MCF 10A (cell line): Measurements from ENCODE around the gene NRARP. TPM values are rescaled to one million over a fixed set of nuclear protein-coding genes. Genes with fewer than 3 reads are reported as not detected.

Experiments
- BruUV-seq: library from RNA; stranded (reverse); fragments of 400-500 nt; replicated peaks from 2 replicates; lab custom pipeline; 2021; lab: Mats Ljungman, UMichigan
- CTCF ChIA-PET: fragments of 300-600 bp; sonication (Branson Sonifier 250); formaldehyde crosslinking; extraction: SDS; loops from one replicate; lab custom pipeline; 2021; ENCODE audit warnings: antibody characterized with exemption, inconsistent platforms; lab: Yijun Ruan, JAX
- POLR2A ChIA-PET: fragments of 300-600, 350-650 bp; sonication (Branson Sonifier 250); formaldehyde crosslinking; extraction: SDS; loops from one replicate; lab custom pipeline; 2020; ENCODE audit warnings: antibody characterized with exemption, inconsistent platforms; lab: Yijun Ruan, JAX
- DNase-seq: peaks from one replicate; pipeline ENCODE4 v3.0.0-alpha.2; 2018; ENCODE audit not compliant: unreplicated experiment
- H3K27ac Mint-ChIP-seq: one replicate; pipeline ENCODE4 v1.8.0; 2022; ENCODE audit warnings: mild to moderate bottlenecking, low read depth, mixed read lengths; ENCODE audit not compliant: unreplicated experiment
- H3K27me3 Mint-ChIP-seq: one replicate; pipeline ENCODE4 v1.8.0; 2022; ENCODE audit warnings: mixed read lengths; ENCODE audit not compliant: insufficient read depth, unreplicated experiment
- H3K36me3 Mint-ChIP-seq: one replicate; pipeline ENCODE4 v1.8.0; 2022; ENCODE audit warnings: mild to moderate bottlenecking, moderate library complexity, mixed read lengths; ENCODE audit not compliant: insufficient read depth, unreplicated experiment
- H3K4me1 Mint-ChIP-seq: one replicate; pipeline ENCODE4 v1.8.0; 2022; ENCODE audit warnings: mixed read lengths; ENCODE audit not compliant: insufficient read depth, unreplicated experiment
- H3K4me3 Mint-ChIP-seq: one replicate; pipeline ENCODE4 v1.8.0; 2022; ENCODE audit warnings: mild to moderate bottlenecking, moderate library complexity, mixed read lengths; ENCODE audit not compliant: unreplicated experiment
- H3K9me3 Mint-ChIP-seq: one replicate; pipeline ENCODE4 v1.8.0; 2022; ENCODE audit warnings: mixed read lengths; ENCODE audit not compliant: unreplicated experiment
- intact Hi-C: fragments of 100-400 bp; cut with micrococcal nuclease; formaldehyde crosslinking; loops from 2 replicates; pipeline ENCODE4 v1.14.1; 2022
- total RNA-seq: library from RNA; stranded (reverse); gene quantifications from 2 replicates; pipeline ENCODE4 v1.2.3, GENCODE V29; 2022
- TF ChIP-seq, protein P1 (sequence below): fragments of 200-600 bp; IDR thresholded peaks from one replicate; pipeline ENCODE4 v1.8.0; 2022; ENCODE audit warnings: antibody characterized with exemption, mild to moderate bottlenecking; ENCODE audit not compliant: unreplicated experiment

The NRARP gene
- total RNA-seq, 1 experiment from 2014 or later, result 1.4 TPM

DNA sequence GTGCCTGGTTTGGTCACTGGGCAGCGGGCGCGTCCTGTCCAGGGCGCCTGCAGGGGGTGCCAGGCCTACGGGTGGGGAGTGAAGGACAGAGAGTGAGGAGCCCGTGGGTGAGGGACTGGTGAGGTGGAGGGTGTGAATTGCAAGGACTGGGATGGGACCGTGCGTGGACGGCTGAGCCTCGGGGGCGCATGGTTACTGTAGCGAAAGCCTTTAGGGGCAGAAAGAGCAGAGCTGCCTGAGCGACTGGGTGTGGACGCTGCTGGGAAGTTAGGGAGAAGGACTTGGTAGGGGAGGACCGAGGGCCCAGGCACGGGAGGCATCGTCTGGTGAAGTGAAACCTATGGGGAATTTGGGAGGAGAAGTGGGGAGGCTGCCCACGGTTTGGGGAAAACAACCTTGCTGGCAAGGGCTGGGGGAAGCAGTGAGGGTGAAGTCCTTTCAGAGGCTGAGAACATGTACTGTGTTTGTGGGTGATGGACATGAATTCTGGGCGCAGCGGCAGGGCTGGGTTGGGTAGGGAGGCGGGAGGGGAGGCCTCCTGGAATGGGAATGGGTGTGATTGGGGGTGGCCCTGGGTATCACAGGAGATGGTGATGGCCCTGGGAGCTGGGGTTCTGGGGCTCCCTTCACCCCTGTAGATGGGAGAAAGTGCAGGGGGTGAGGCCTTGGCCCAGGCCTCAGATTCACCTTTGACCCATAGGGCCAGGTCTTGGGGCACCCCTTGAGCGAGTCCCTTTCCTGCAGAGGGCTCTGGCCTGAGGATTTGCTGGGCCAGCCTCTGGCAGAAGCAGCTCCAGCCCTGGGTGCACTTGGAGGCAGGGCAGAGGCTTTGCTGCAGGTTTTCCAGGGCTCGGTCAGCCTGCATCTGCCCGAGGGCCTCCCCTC is 26.2 kb downstream of the NRARP start:
- intact Hi-C loops, result no loop called here
- no peak overlapping the region for H3K27ac Mint-ChIP-seq
- no peak overlapping the region for H3K4me3 Mint-ChIP-seq
- ChIA-PET POLR2A (interaction anchor here (0.7 to 2.0 kb wide), 3 partner anchors 8 to 35 kb away, joined by 3 to 9 read pairs (median 5); partner anchors contain the start of gene TUBB4B), CTCF (interaction anchor here (2.2 kb wide), 1 partner anchor 39 kb away, joined by 8 read pairs; no protein-coding TSS in a partner anchor)
- TF ChIP-seq, protein P1, sequence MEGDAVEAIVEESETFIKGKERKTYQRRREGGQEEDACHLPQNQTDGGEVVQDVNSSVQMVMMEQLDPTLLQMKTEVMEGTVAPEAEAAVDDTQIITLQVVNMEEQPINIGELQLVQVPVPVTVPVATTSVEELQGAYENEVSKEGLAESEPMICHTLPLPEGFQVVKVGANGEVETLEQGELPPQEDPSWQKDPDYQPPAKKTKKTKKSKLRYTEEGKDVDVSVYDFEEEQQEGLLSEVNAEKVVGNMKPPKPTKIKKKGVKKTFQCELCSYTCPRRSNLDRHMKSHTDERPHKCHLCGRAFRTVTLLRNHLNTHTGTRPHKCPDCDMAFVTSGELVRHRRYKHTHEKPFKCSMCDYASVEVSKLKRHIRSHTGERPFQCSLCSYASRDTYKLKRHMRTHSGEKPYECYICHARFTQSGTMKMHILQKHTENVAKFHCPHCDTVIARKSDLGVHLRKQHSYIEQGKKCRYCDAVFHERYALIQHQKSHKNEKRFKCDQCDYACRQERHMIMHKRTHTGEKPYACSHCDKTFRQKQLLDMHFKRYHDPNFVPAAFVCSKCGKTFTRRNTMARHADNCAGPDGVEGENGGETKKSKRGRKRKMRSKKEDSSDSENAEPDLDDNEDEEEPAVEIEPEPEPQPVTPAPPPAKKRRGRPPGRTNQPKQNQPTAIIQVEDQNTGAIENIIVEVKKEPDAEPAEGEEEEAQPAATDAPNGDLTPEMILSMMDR, result no peak
- no peak for DNase-seq
- peaks cover 25% of the 10 kb centered on the region for H3K4me1 Mint-ChIP-seq
- peaks cover 14% of the 10 kb centered on the region for H3K36me3 Mint-ChIP-seq
- H3K9me3 Mint-ChIP-seq, result no peaks in the 10 kb centered on the region
- BruUV-seq, result no TSS peak
- H3K27me3 Mint-ChIP-seq, result no peaks in the 10 kb centered on the region

DNA sequence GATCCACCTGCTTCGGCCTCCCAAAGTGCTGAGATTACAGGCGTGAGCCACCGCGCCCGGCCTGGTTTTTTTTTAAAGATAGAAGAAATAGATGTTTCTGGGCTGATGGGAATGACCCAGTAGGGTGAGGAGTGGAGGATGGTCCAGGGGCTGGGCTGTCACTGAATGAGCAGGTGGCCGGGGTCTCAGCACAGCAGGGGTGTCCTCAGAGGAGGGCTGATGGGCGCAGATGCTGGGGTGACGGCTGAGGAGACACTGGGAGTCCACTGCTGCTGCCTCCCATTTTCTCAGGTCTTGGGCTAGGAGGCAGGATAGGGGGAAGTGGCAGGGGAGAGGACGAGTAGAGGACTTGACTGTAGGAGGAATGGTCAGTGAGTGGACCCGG is 26.9 kb downstream of the NRARP start:
- H3K9me3 Mint-ChIP-seq, result no peaks in the 10 kb centered on the region
- TF ChIP-seq, protein P1, result no peak
- no peak overlapping the region for H3K27ac Mint-ChIP-seq
- POLR2A ChIA-PET, result interaction anchor here (1.7 kb wide), 2 partner anchors 9 to 33 kb away, joined by 3 to 5 read pairs; no protein-coding TSS in a partner anchor
- H3K4me1 Mint-ChIP-seq, result peaks cover 25% of the 10 kb centered on the region
- intact Hi-C loops, result no loop called here
- no TSS peak for BruUV-seq
- no peaks in the 10 kb centered on the region for H3K27me3 Mint-ChIP-seq
- peaks cover 18% of the 10 kb centered on the region for H3K36me3 Mint-ChIP-seq
- no peak for DNase-seq
- CTCF ChIA-PET, result interaction anchor here (0.6 to 1.2 kb wide), 3 partner anchors 12 to 93 kb away, joined by 3 to 4 read pairs (median 4); no protein-coding TSS in a partner anchor
- H3K4me3 Mint-ChIP-seq, result no peak overlapping the region

DNA sequence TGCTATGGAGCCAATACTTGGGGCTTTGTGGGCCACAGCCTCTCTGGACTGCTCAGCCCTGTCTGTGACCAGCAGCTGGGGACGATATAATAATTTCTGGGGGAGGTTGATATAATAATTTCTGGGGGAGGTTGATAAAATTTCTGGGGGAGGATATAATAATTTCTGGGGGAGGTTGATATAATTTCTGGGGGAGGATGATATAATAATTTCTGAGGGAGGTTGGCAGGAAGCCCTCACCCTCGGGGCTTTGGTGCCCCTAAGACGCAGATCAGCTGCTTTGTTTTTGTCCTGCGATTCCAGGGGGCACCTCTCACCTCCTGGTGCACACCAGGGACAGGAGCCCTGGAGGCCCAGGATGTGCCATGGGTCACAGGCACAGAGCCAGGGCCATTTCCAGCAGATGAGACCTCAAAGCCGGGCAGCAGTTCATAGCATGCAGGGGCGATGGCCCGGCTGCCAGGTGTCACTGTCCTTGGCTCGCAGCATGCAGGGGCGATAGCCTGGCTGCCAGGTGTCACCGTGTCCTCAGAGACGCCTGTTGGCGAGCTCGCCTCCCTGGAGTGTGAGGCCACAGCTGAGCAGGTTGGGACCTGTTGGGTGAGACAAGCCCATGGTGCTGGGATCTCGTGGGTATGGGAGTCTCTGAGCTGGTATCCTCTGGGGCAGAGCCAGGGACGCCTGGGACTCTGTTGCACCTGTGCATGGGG is 28.3 kb downstream of the NRARP start:
- ChIA-PET POLR2A (interaction anchor here (0.9 to 1.7 kb wide), 6 partner anchors 9 to 33 kb away, joined by 3 to 6 read pairs (median 4); partner anchors contain the start of genes NELFB and TUBB4B), CTCF (interaction anchor here (0.8 to 0.9 kb wide), 3 partner anchors 11 to 261 kb away, joined by 3 read pairs; no protein-coding TSS in a partner anchor)
- BruUV-seq, result no TSS peak
- H3K36me3 Mint-ChIP-seq, result peaks cover 29% of the 10 kb centered on the region
- no peaks in the 10 kb centered on the region for H3K27me3 Mint-ChIP-seq
- peaks cover 27% of the 10 kb centered on the region for H3K4me1 Mint-ChIP-seq
- H3K27ac Mint-ChIP-seq, result peak overlapping the region; percentile 49
- H3K4me3 Mint-ChIP-seq, result no peak overlapping the region
- TF ChIP-seq, protein P1, result no peak
- intact Hi-C loops, result no loop called here
- DNase-seq, result peak; percentile 65
- no peaks in the 10 kb centered on the region for H3K9me3 Mint-ChIP-seq
